ENCODE results near the gene CSRNP3. TPM values are rescaled to one million over a fixed set of nuclear protein-coding genes. Genes with fewer than 3 reads are reported as not detected.
A peak's percentile ranks its signal among the peaks of the same experiment; 100 is the strongest.

The CSRNP3 gene
- total RNA-seq, 1 experiment from 2014 or later: 0.05 TPM

GRCh38 chr2:165558832-165559231 is 89.3 kb downstream of the CSRNP3 start:
- no peak overlapping the region for H2AFZ ChIP-seq (ENCODE audit: low read depth, low read length, poor library complexity, severe bottlenecking)
- ChIA-PET CTCF (interaction anchor here (1.0 kb wide), 2 partner anchors 12 to 316 kb away, joined by 3 read pairs; no protein-coding TSS in a partner anchor), RAD21 (ENCODE audit: low non-redundant PET in 1 of 2, low total read pairs in 2 of 2, uncharacterized antibody in 2 of 2, unreplicated experiment in 2 of 2) (no interaction called here), POLR2A (no interaction called here)
- H3K27me3 ChIP-seq (ENCODE audit: insufficient read depth, low read length): no peaks in the 10 kb centered on the region; the same call in none of the 2 replicates
- H3K4me2 ChIP-seq (ENCODE audit: low read length): no peak overlapping the region
- no peaks in the 10 kb centered on the region for H4K20me1 ChIP-seq (ENCODE audit: insufficient read depth)
- ATAC-seq (peak; percentile 58; the same call in 1 of the 2 replicates), DNase-seq (ENCODE audit: low read depth, low spot score) (no peak)
- intact Hi-C loops (cut with micrococcal nuclease): no loop called here
- no peak overlapping the region for H3K27ac ChIP-seq (ENCODE audit: low read depth, low read length)
- no TSS peak for BruUV-seq (replicated peaks)
- no peak overlapping the region for H3K4me3 ChIP-seq (replicated peaks in 1 of 2; ENCODE audit: low read depth in 1 of 2, low read length in 2 of 2)
- no peaks in the 10 kb centered on the region for H3K4me1 ChIP-seq (ENCODE audit: control insufficient read depth in 1 of 2, insufficient read depth in 2 of 2, low read length in 2 of 2)
- H3K79me2 ChIP-seq (ENCODE audit: insufficient read depth, low read length): no peaks in the 10 kb centered on the region
- H3K9me3 ChIP-seq (ENCODE audit: control insufficient read depth in 1 of 2, insufficient read depth in 1 of 2, low read depth in 1 of 2, low read length in 2 of 2): no peaks in the 10 kb centered on the region
- H3K9ac ChIP-seq (ENCODE audit: low read length): no peak overlapping the region
- TF ChIP-seq YY1 (IDR thresholded peaks at IDR 0.05; ENCODE audit: extremely low read depth, insufficient replicate concordance, low read depth, low read length) (no peak), RAD21 (IDR thresholded peaks at IDR 0.05; ENCODE audit: low read depth) (0 out of 2 replicates have a peak, but pooled peaks have one; percentile 6)
- H3K9me2 ChIP-seq (ENCODE audit: insufficient read depth): no peaks in the 10 kb centered on the region
- no peaks in the 10 kb centered on the region for H3K36me3 ChIP-seq (ENCODE audit: control insufficient read depth in 1 of 2, insufficient read depth in 2 of 2, low read length in 2 of 2)

GRCh38 chr2:165560377-165560988 is 91.0 kb downstream of the CSRNP3 start:
- no peaks in the 10 kb centered on the region for H3K36me3 ChIP-seq (ENCODE audit: control insufficient read depth in 1 of 2, insufficient read depth in 2 of 2, low read length in 2 of 2)
- no peaks in the 10 kb centered on the region for H4K20me1 ChIP-seq (ENCODE audit: insufficient read depth)
- H3K27me3 ChIP-seq (ENCODE audit: insufficient read depth, low read length): no peaks in the 10 kb centered on the region; the same call in none of the 2 replicates
- H3K4me3 ChIP-seq (replicated peaks in 1 of 2; ENCODE audit: low read depth in 1 of 2, low read length in 2 of 2): no peak overlapping the region
- no peak for ATAC-seq
- H3K27ac ChIP-seq (ENCODE audit: low read depth, low read length): no peak overlapping the region
- intact Hi-C loops (cut with micrococcal nuclease): loop anchor here (10.0 kb wide), 1 partner anchor 64 kb away; no protein-coding TSS in a partner anchor
- no peaks in the 10 kb centered on the region for H3K4me1 ChIP-seq (ENCODE audit: control insufficient read depth in 1 of 2, insufficient read depth in 2 of 2, low read length in 2 of 2)
- no peaks in the 10 kb centered on the region for H3K9me3 ChIP-seq (ENCODE audit: control insufficient read depth in 1 of 2, insufficient read depth in 1 of 2, low read depth in 1 of 2, low read length in 2 of 2)
- ChIA-PET CTCF (interaction anchor here (1.2 kb wide), 1 partner anchor 9 kb away, joined by 3 read pairs; no protein-coding TSS in a partner anchor), RAD21 (ENCODE audit: low non-redundant PET in 1 of 2, low total read pairs in 2 of 2, uncharacterized antibody in 2 of 2, unreplicated experiment in 2 of 2) (no interaction called here), POLR2A (no interaction called here)
- no TSS peak for BruUV-seq (replicated peaks)
- DNase-seq (ENCODE audit: low read depth, low spot score): no peak
- H3K4me2 ChIP-seq (ENCODE audit: low read length): no peak overlapping the region
- no peaks in the 10 kb centered on the region for H3K9me2 ChIP-seq (ENCODE audit: insufficient read depth)
- H3K9ac ChIP-seq (ENCODE audit: low read length): no peak overlapping the region
- H2AFZ ChIP-seq (ENCODE audit: low read depth, low read length, poor library complexity, severe bottlenecking): no peak overlapping the region
- H3K79me2 ChIP-seq (ENCODE audit: insufficient read depth, low read length): no peaks in the 10 kb centered on the region
- TF ChIP-seq ELF1 (IDR thresholded peaks at IDR 0.05; ENCODE audit: borderline replicate concordance, low read depth) (no peak), SRF (IDR thresholded peaks at IDR 0.05; ENCODE audit: low read depth) (no peak), RAD21 (IDR thresholded peaks at IDR 0.05; ENCODE audit: low read depth) (no peak), SP1 (IDR thresholded peaks at IDR 0.05; ENCODE audit: low read depth) (no peak), CTCF (IDR thresholded peaks at IDR 0.05 in 2 of 3, conservative IDR thresholded peaks at IDR 0.05 in 1 of 3; ENCODE audit: borderline replicate concordance in 1 of 3, insufficient read depth in 1 of 3, low read depth in 2 of 3, low read length in 2 of 3) (no peak), POLR2A (IDR thresholded peaks at IDR 0.05; ENCODE audit: borderline replicate concordance, extremely low read depth, insufficient read depth, insufficient read length) (no peak), CEBPB (IDR thresholded peaks at IDR 0.05; ENCODE audit: low read depth) (no peak), ZBTB33 (IDR thresholded peaks at IDR 0.05; ENCODE audit: extremely low read depth, insufficient replicate concordance, low read length) (no peak), CBX3 (IDR thresholded peaks at IDR 0.05; ENCODE audit: low read depth) (no peak), EZH2 (IDR thresholded peaks at IDR 0.05) (no peak), TCF7L2 (IDR thresholded peaks at IDR 0.05; ENCODE audit: borderline replicate concordance, extremely low read depth, insufficient read depth, insufficient read length) (no peak), ZNF274 (IDR thresholded peaks at IDR 0.05; ENCODE audit: low read depth, low read length) (no peak), EZH2phosphoT487 (IDR thresholded peaks at IDR 0.05; ENCODE audit: borderline replicate concordance) (no peak), EGR1 (IDR thresholded peaks at IDR 0.05; ENCODE audit: low read depth) (no peak), ZFX (IDR thresholded peaks at IDR 0.05) (no peak)
- TF ChIP-seq, protein P1, sequence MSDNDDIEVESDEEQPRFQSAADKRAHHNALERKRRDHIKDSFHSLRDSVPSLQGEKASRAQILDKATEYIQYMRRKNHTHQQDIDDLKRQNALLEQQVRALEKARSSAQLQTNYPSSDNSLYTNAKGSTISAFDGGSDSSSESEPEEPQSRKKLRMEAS (IDR thresholded peaks at IDR 0.05): no peak
